HL-60 (cell line): ENCODE data around the gene VWA3B.
"Not testable (repeated sequence)": the region's sequence is repeated elsewhere in the genome, so short reads cannot be mapped to it uniquely, and the experiment has no call there.

ENCODE experiments used
- DNase-seq, 2 experiments: peaks; one replicate each; pipeline ENCODE4 v3.0.0-alpha.2; 2010 to 2020; ENCODE audit warnings: low read depth in 1 of 2, low spot score in 1 of 2
- H3K27ac ChIP-seq: fragments of 250-450 bp; sonication (Bioruptor Pico); replicated peaks from 2 replicates; pipeline ENCODE4 v1.5.1; 2020; ENCODE audit warnings: mild to moderate bottlenecking, moderate library complexity
- H3K27me3 ChIP-seq: fragments of 250-450 bp; sonication (Bioruptor Pico); 2 replicates; pipeline ENCODE4 v1.5.1; 2021; ENCODE audit warnings: mild to moderate bottlenecking, moderate library complexity; ENCODE audit not compliant: insufficient read depth, poor library complexity, severe bottlenecking
- H3K4me3 ChIP-seq: replicated peaks from 2 replicates; pipeline ENCODE4 v1.5.1; 2011; ENCODE audit warnings: mild to moderate bottlenecking, control low read depth, low read length; ENCODE audit not compliant: insufficient read depth
- GABPA ChIP-seq: IDR thresholded peaks from 2 replicates; pipeline ENCODE4 v1.6.1; 2012; ENCODE audit warnings: low read depth
- POLR2AphosphoS5 ChIP-seq: IDR thresholded peaks from 2 replicates; pipeline ENCODE4 v1.6.1; 2012; ENCODE audit warnings: low read depth
- SPI1 ChIP-seq: IDR thresholded peaks from 2 replicates; pipeline ENCODE4 v1.6.1; 2012; ENCODE audit warnings: low read depth, mild to moderate bottlenecking, borderline replicate concordance
- TF ChIP-seq, protein P1 (sequence below): IDR thresholded peaks from 2 replicates; pipeline ENCODE4 v1.6.1; 2012; ENCODE audit warnings: low read depth; ENCODE audit not compliant: insufficient replicate concordance
- TF ChIP-seq, protein P2 (sequence below): IDR thresholded peaks from one replicate; pipeline ENCODE4 v1.5.1; 2011; ENCODE audit warnings: low read length, control low read depth, inconsistent platforms; ENCODE audit not compliant: insufficient read depth

The VWA3B gene

DNA sequence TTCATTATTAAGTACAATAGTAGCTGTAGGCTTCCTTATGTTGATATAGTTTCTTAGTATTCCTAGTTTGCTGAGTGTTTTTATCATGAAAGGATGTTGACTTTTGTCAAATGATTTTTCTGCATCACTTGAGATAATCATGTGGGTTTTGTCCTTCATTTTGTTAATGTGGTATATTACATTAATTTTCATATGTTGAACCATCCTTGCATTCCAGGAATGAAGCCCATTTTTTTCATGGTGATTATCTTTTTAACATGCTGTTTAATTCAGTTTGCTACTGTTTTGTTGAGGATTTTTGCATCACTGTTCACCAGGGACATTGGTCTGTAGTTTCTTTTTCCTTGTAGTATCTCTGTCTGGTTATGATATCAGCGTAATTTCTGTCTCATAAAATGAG lies 176.4 kb downstream of the VWA3B start:
- Histone ChIP-seq H3K27me3 (no peaks in the 10 kb centered on the region), H3K27ac (no peak overlapping the region), H3K4me3 (no peak overlapping the region)
- TF ChIP-seq, protein P1, sequence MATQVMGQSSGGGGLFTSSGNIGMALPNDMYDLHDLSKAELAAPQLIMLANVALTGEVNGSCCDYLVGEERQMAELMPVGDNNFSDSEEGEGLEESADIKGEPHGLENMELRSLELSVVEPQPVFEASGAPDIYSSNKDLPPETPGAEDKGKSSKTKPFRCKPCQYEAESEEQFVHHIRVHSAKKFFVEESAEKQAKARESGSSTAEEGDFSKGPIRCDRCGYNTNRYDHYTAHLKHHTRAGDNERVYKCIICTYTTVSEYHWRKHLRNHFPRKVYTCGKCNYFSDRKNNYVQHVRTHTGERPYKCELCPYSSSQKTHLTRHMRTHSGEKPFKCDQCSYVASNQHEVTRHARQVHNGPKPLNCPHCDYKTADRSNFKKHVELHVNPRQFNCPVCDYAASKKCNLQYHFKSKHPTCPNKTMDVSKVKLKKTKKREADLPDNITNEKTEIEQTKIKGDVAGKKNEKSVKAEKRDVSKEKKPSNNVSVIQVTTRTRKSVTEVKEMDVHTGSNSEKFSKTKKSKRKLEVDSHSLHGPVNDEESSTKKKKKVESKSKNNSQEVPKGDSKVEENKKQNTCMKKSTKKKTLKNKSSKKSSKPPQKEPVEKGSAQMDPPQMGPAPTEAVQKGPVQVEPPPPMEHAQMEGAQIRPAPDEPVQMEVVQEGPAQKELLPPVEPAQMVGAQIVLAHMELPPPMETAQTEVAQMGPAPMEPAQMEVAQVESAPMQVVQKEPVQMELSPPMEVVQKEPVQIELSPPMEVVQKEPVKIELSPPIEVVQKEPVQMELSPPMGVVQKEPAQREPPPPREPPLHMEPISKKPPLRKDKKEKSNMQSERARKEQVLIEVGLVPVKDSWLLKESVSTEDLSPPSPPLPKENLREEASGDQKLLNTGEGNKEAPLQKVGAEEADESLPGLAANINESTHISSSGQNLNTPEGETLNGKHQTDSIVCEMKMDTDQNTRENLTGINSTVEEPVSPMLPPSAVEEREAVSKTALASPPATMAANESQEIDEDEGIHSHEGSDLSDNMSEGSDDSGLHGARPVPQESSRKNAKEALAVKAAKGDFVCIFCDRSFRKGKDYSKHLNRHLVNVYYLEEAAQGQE = no peak
- TF ChIP-seq, protein P2, sequence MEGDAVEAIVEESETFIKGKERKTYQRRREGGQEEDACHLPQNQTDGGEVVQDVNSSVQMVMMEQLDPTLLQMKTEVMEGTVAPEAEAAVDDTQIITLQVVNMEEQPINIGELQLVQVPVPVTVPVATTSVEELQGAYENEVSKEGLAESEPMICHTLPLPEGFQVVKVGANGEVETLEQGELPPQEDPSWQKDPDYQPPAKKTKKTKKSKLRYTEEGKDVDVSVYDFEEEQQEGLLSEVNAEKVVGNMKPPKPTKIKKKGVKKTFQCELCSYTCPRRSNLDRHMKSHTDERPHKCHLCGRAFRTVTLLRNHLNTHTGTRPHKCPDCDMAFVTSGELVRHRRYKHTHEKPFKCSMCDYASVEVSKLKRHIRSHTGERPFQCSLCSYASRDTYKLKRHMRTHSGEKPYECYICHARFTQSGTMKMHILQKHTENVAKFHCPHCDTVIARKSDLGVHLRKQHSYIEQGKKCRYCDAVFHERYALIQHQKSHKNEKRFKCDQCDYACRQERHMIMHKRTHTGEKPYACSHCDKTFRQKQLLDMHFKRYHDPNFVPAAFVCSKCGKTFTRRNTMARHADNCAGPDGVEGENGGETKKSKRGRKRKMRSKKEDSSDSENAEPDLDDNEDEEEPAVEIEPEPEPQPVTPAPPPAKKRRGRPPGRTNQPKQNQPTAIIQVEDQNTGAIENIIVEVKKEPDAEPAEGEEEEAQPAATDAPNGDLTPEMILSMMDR = no peak
- no peak for TF ChIP-seq SPI1
- TF ChIP-seq POLR2AphosphoS5 = no peak
- TF ChIP-seq GABPA = no peak
- no peak for DNase-seq

DNA sequence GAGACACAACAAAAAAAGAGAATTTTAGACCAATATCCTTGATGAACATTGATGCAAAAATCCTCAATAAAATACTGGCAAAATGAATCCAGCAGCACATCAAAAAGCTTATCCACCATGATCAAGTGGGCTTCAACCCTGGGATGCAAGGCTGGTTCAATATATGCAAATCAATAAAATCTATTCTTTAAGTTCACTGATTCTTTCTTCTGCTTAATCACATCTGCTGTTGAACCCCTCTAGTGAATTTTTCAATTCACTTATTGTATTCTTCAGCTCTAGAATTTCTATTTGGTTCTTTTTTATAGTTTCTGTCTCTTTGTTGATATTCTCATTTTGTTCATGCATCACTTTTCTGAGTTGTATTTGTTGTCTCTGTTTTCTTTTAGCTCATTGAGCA lies 181.3 kb downstream of the VWA3B start:
- not testable (repeated sequence) for DNase-seq, H3K4me3 ChIP-seq, H3K27ac ChIP-seq, H3K27me3 ChIP-seq

DNA sequence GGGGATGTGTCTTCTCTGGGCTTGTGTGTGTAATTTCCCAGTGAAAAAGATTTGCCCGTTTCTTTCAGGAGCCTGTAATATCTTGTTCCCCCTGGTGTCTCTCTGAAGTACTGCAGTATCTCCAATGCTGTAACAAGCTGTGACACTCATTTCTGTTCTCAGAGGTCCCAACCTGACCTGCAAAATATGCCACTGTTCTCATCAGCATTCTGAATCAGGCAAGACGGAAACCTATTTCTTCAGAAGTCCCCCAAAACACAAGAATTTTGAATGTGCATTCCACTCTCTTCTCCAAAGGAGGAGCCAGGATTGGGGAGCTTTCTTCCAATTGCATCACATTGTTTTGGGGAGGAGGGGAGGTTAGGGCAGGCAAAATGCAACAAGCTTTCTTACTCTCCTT lies 182.3 kb downstream of the VWA3B start:
- Histone ChIP-seq H3K4me3 (no peak overlapping the region), H3K27ac (no peak overlapping the region), H3K27me3 (no peaks in the 10 kb centered on the region)
- TF ChIP-seq, protein P2 = peak; percentile 53
- TF ChIP-seq SPI1 (no peak), GABPA (no peak), POLR2AphosphoS5 (no peak)
- TF ChIP-seq, protein P1 = no peak
- DNase-seq = peak; percentile 17 to 49

DNA sequence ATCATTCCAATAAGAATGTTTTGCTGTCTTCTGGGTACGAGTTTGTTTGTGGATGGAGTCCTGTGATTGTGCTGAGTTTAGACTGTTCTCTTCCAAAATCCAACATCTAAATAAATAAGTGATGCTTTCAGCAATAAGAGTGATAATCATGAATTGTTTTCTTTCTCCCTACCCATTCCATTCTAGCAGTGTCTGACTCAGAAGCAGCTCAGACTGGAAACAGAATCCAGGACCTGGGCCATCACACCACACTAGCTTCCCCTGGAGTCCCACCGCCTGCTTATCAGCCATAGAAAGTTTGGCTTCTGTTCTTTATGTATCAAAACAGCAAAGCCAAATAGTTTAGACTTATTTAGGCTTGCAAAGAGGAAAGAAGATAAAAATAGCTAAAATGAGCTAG lies 182.9 kb downstream of the VWA3B start:
- DNase-seq = no peak

More for the DNA sequence above, 182.9 kb downstream of the VWA3B start:
- Histone ChIP-seq H3K27ac (no peak overlapping the region), H3K27me3 (no peaks in the 10 kb centered on the region), H3K4me3 (no peak overlapping the region)
- TF ChIP-seq GABPA = no peak
- TF ChIP-seq POLR2AphosphoS5 = no peak
- no peak for TF ChIP-seq SPI1
- TF ChIP-seq, protein P2 = no peak
- TF ChIP-seq, protein P1 = no peak
